ENCODE data around the gene CS. TPM values are rescaled to one million over a fixed set of nuclear protein-coding genes. Genes with fewer than 3 reads are reported as not detected.

The CS gene
- total RNA-seq, 1 experiment from 2014 or later = 257 TPM

DNA sequence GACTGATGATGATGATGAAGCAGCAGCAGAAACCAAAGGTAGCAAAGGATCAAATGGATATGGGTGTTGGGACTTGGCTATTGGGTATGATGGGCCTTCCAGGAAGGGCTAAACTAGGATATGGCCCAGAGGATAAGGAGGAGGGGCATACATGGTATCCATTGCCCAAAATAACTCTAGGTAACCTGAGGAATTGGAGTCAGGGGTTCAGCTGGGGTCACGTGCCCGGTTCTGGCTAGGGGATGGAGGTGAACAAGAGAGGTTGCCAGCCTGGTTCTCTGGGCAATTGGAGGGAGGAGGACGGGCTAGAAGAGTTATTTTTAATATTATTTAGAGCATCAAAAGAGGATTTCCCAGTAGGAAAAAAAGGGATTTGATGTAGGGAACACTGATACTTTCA lies 39.2 kb downstream of the CS start:
- TF ChIP-seq, protein P1, sequence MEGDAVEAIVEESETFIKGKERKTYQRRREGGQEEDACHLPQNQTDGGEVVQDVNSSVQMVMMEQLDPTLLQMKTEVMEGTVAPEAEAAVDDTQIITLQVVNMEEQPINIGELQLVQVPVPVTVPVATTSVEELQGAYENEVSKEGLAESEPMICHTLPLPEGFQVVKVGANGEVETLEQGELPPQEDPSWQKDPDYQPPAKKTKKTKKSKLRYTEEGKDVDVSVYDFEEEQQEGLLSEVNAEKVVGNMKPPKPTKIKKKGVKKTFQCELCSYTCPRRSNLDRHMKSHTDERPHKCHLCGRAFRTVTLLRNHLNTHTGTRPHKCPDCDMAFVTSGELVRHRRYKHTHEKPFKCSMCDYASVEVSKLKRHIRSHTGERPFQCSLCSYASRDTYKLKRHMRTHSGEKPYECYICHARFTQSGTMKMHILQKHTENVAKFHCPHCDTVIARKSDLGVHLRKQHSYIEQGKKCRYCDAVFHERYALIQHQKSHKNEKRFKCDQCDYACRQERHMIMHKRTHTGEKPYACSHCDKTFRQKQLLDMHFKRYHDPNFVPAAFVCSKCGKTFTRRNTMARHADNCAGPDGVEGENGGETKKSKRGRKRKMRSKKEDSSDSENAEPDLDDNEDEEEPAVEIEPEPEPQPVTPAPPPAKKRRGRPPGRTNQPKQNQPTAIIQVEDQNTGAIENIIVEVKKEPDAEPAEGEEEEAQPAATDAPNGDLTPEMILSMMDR (IDR thresholded peaks at IDR 0.05; ENCODE audit: unreplicated experiment) = no peak
- Mint-ChIP-seq H3K27ac (ENCODE audit: low read depth, unreplicated experiment) (no peak overlapping the region), H3K27me3 (ENCODE audit: insufficient read depth, unreplicated experiment) (no peaks in the 10 kb centered on the region), H3K4me3 (ENCODE audit: unreplicated experiment) (no peak overlapping the region), H3K36me3 (ENCODE audit: insufficient read depth, unreplicated experiment) (peaks cover 8% of the 10 kb centered on the region), H3K4me1 (ENCODE audit: insufficient read depth, unreplicated experiment) (peaks cover 28% of the 10 kb centered on the region), H3K9me3 (ENCODE audit: unreplicated experiment) (no peaks in the 10 kb centered on the region)
- CTCF ChIA-PET = interaction anchor here (1.7 kb wide), 1 partner anchor 30 kb away, joined by 4 read pairs; no protein-coding TSS in a partner anchor
- POLR2A ChIA-PET = interaction anchor here (0.6 to 3.1 kb wide), 7 partner anchors 30 to 133 kb away, joined by 3 to 15 read pairs (median 11); partner anchors contain the start of genes CNPY2, ESYT1 and RNF41
- intact Hi-C loops (cut with micrococcal nuclease) = no loop called here
- DNase-seq (ENCODE audit: unreplicated experiment) = no peak
- BruUV-seq (replicated peaks) = no TSS peak

DNA sequence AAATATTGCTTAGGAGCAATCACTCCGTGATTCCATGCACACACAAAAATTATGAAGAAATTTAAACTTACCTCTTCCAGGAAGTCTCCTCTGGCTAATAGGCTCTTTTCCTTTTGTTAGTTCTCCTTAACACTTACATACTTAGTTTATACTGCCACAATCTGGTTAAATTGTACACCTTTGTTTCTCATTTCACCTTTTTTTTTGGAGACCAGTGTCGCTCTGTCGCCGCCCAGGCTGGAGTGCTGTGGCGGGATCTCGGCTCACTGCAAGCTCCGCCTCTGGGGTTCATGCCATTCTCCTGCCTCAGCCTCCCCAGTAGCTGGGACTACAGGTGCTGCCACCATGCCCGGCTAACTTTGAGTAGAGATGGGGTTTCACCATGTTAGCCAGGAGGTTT lies 39.8 kb downstream of the CS start:
- TF ChIP-seq, protein P1 (IDR thresholded peaks at IDR 0.05; ENCODE audit: unreplicated experiment) = no peak
- CTCF ChIA-PET = interaction anchor here (1.7 kb wide), 1 partner anchor 31 kb away, joined by 4 read pairs; no protein-coding TSS in a partner anchor
- BruUV-seq (replicated peaks) = no TSS peak
- Mint-ChIP-seq H3K4me3 (ENCODE audit: unreplicated experiment) (no peak overlapping the region), H3K27me3 (ENCODE audit: insufficient read depth, unreplicated experiment) (no peaks in the 10 kb centered on the region), H3K36me3 (ENCODE audit: insufficient read depth, unreplicated experiment) (peaks cover 11% of the 10 kb centered on the region), H3K27ac (ENCODE audit: low read depth, unreplicated experiment) (no peak overlapping the region), H3K4me1 (ENCODE audit: insufficient read depth, unreplicated experiment) (peaks cover 29% of the 10 kb centered on the region), H3K9me3 (ENCODE audit: unreplicated experiment) (no peaks in the 10 kb centered on the region)
- POLR2A ChIA-PET = interaction anchor here (0.6 to 3.1 kb wide), 4 partner anchors 31 to 132 kb away, joined by 3 to 15 read pairs (median 13); partner anchors contain the start of genes CNPY2, ESYT1 and RNF41
- DNase-seq (ENCODE audit: unreplicated experiment) = no peak
- intact Hi-C loops (cut with micrococcal nuclease) = no loop called here

DNA sequence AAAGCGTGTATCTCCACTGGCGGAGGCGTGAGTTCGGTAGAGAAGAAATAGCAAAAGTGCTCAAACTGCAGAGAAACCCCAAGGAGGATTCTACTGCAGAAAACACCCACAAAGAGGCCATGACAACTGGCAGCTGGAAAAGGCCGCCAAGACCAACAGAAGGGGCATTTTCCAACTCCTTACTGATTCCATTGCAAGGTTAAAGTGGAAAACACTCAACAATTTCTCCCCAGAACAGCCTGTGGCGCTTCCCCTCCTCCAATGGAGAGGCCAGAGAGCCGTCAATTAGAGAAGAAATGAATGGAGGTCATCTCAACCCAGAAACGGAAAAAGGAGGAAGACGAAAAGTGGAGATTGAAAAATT lies 41.3 kb downstream of the CS start:
- Mint-ChIP-seq H3K4me3 (ENCODE audit: unreplicated experiment) (peak overlapping the region; percentile 84), H3K36me3 (ENCODE audit: insufficient read depth, unreplicated experiment) (peaks cover 23% of the 10 kb centered on the region), H3K4me1 (ENCODE audit: insufficient read depth, unreplicated experiment) (peaks cover 29% of the 10 kb centered on the region), H3K9me3 (ENCODE audit: unreplicated experiment) (no peaks in the 10 kb centered on the region), H3K27ac (ENCODE audit: low read depth, unreplicated experiment) (peak overlapping the region; percentile 71), H3K27me3 (ENCODE audit: insufficient read depth, unreplicated experiment) (no peaks in the 10 kb centered on the region)
- ChIA-PET POLR2A (interaction anchor here (1.6 to 3.8 kb wide), 5 partner anchors 8 to 140 kb away, joined by 10 to 28 read pairs (median 14); partner anchors contain the start of genes CNPY2, COQ10A, CS and NABP2), CTCF (interaction anchor here (0.7 to 3.5 kb wide), 15 partner anchors 16 to 141 kb away, joined by 3 to 24 read pairs (median 4); partner anchors contain the start of genes CS, RNF41, RPL41 and SMARCC2)
- intact Hi-C loops (cut with micrococcal nuclease) = loop anchor here (1.0 kb wide), 1 partner anchor 140 kb away; no protein-coding TSS in a partner anchor
- TF ChIP-seq, protein P1 (IDR thresholded peaks at IDR 0.05; ENCODE audit: unreplicated experiment) = no peak
- BruUV-seq (replicated peaks) = no TSS peak
- DNase-seq (ENCODE audit: unreplicated experiment) = no peak

DNA sequence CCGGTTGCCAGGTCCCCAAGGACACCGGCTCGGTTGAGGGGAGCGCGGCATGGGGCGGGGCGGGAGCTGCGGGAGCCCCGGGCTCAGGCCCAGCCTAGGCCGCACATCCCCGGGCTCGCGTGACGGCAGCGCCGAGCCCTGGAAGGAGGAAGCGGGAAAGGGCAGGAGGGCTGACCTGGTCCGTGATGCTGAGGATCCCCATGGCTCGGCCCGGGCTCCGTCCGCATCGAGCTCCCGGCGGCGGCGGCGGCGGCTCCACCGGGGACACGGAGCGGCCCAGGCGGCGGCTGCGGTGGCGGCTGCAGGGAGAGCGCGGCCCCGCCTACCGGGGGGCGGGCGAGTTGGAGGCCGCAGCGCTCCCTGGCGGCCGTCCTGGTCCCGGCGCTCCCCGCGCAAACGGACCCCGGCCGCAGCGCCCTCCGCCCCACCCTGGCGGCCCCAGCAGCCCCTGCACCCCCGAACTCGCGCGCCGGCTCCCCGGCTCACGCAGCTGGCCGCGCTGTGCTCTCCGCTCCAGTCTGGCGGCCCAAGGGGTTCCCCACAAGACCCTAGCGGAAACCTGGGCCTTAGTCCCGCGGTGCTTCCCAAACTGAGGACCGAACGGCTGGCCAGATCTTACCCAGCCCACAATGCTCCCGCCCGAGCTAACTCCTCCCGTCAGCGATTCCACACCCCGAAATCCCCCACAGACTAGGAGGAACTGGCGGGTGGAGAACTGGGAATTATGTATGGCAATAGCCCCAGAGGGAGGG lies 41.9 kb downstream of the CS start, which contains the start of gene ANKRD52:
ANKRD52 (minus strand) TSS at position 317 of the 752 bp plus-strand sequence; CDS start at position 202, 115 bp downstream.
- POLR2A ChIA-PET = interaction anchor here (0.6 to 3.8 kb wide), 9 partner anchors 8 to 139 kb away, joined by 3 to 28 read pairs (median 10); partner anchors contain the start of genes CNPY2, COQ10A, CS and ESYT1
- H3K4me3 Mint-ChIP-seq (ENCODE audit: unreplicated experiment) = peak within 1 kb of the TSS; percentile 84
- peak within 1 kb of the TSS; percentile 71 for H3K27ac Mint-ChIP-seq (ENCODE audit: low read depth, unreplicated experiment)
- peaks cover 28% of the 10 kb centered on the region for H3K36me3 Mint-ChIP-seq (ENCODE audit: insufficient read depth, unreplicated experiment)
- CTCF ChIA-PET = interaction anchor here (0.6 to 3.5 kb wide), 29 partner anchors 8 to 208 kb away, joined by 3 to 24 read pairs (median 3); partner anchors contain the start of genes COQ10A, CS, RNF41 and RPL41
- TF ChIP-seq, protein P1 (IDR thresholded peaks at IDR 0.05; ENCODE audit: unreplicated experiment) = peak; percentile 59
- peaks cover 29% of the 10 kb centered on the region for H3K4me1 Mint-ChIP-seq (ENCODE audit: insufficient read depth, unreplicated experiment)
- intact Hi-C loops (cut with micrococcal nuclease) = loop anchor here (1.0 kb wide), 1 partner anchor 139 kb away; no protein-coding TSS in a partner anchor
- no peaks in the 10 kb centered on the region for H3K9me3 Mint-ChIP-seq (ENCODE audit: unreplicated experiment)
- peak; percentile 70 for DNase-seq (ENCODE audit: unreplicated experiment)
- BruUV-seq (replicated peaks) = no TSS peak
- H3K27me3 Mint-ChIP-seq (ENCODE audit: insufficient read depth, unreplicated experiment) = no peaks in the 10 kb centered on the region

Measured in MCF 10A (cell line).